ENCODE results near the gene PRKCH.
A peak's percentile ranks its signal among the peaks of the same experiment; 100 is the strongest.

Gene PRKCH

DNA sequence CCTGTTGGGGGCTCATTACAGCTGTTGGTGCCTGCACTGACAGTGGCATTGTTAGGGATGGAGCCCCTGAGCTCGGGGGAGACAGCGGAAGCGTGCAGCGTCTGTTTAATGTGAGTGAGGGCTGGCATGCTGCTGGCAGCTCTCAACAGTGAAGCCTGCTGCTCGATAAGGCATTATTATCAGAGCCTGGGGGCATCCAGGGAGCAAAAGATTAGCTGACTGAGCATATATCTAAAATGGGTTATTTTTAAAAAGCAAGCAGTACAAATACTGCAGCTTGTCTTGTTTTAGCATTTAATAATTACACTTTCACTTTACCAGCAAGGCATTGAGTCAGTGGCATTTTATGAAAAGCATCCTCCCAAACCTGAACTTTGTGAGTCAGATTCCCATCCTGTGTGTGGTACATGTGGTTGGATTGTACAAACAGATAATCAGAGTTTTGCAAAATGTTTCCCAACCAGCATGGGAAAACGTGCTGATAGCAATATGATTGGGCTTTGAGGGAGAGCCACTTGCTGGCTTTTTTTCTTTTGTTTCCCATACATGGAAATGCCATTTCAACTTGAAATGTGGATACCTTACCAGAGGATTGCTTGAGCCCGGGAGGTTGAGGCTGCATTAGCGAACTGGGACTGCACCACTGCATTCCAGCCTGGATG is 150.8 kb downstream of the PRKCH start:
- no peak for DNase-seq (ENCODE audit: low read depth in 3 of 3)

GRCh38 chr14:61472801-61473376 is 151.5 kb downstream of the PRKCH start:
- DNase-seq (ENCODE audit: low read depth in 3 of 3) = peak; percentile 40 to 80 (median 50)

DNA sequence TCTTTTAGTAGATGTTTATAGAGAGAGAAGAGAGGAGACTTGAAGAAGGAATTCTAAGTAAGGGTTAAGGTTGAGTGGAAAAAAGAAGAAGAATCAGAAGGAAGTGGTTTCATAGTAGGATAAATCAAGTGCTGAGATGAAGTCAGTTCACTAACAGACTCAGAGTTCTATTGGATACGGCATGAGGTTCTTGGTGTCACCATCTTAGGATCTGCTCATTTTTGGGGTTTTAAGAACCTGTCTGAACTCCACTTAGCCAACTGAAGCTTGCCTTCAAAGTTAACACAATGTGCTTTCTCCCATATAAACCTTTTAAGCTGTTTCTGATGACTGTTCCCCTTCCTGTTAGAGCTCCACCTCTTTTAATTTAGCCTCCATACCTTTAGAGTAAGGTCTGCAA is 152.6 kb downstream of the PRKCH start:
- DNase-seq (ENCODE audit: low read depth in 3 of 3) = no peak

DNA sequence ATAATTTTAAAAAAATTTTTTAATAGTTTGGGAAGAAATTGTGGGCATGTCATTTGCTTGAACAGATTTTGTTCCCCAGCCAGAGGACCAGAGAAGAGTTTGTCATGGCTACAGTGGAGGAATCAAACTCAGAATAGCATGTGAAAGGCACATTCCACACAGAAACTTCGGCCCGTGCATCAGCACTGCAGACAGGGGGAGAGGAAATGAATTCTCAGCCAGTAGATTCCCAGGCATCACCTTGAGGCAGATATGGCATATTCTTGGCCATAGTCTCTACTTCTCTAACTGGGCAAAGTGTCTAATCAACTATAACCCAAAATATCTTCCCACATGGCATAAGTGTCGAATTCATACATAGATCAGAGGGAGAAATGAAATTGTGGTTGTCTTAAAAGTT is 153.3 kb downstream of the PRKCH start:
- no peak for DNase-seq (ENCODE audit: low read depth in 3 of 3)

- DNase-seq (ENCODE audit: low read depth in 3 of 3) = no peak
Observed at GRCh38 chr14:61475316-61475715, 153.9 kb downstream of the PRKCH start.

DNA sequence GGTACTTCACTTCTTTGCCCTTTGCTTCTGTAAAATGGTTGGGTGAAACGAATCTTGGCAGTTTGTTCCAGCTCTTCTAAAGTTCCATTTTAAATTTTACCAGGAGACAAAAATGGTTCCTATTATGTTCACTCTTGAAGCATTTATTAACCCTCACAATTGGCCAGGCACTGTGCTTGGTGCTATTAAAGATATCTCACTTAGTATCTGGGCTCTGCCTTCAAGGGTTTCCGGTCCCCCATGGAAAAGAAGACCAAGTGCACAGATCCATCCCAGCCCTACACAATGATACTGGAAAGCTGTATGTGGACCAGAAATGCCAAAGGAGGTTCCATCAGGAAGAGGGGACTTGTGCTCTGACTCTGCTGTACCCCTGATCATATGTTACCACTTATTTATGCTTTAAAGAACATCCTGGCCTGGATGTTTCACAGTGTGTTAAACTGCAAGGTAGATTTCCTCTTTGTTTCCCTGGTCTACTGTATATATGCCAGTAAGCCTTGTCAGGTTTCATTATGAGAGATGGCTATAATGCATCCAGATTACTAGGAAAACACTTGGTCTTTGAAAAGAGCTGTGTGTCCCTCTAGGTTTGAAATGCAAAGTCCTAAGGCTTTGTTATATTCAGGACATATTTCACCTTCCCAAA is 154.8 kb downstream of the PRKCH start:
- no peak for DNase-seq (ENCODE audit: low read depth in 3 of 3)

DNA sequence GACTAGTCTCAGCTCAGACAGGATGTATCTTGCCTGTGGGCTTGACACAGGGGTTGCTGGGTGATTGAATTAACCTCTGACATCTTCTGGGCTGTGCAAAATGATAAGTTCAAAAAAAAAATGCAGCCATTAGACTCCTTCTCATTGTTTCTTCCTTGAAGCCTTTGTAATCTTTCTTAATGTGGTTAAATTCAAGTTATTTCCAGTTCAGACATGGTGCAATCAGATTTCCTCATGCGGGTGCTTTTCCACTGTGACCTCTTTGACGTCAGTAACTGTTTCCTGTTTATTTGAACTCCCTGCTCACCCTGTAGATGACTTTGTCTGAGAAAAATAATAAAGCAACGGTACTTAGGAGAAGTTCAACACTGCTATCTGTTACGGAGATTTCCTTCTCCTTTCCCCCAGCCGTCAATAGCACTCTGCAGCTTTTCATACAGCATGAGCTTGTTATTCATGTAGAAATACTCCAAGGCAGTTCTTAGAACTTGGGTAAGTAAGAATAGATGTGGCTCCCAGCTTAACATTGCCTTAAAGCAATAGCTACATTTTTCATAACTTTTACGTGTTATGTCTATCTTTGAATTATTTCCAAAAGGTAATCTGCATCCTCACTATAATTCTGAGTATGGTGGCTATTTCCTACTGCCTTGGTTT is 155.5 kb downstream of the PRKCH start:
- peak in 1 of 3 experiments; percentile 30 for DNase-seq (ENCODE audit: low read depth in 3 of 3)

DNA sequence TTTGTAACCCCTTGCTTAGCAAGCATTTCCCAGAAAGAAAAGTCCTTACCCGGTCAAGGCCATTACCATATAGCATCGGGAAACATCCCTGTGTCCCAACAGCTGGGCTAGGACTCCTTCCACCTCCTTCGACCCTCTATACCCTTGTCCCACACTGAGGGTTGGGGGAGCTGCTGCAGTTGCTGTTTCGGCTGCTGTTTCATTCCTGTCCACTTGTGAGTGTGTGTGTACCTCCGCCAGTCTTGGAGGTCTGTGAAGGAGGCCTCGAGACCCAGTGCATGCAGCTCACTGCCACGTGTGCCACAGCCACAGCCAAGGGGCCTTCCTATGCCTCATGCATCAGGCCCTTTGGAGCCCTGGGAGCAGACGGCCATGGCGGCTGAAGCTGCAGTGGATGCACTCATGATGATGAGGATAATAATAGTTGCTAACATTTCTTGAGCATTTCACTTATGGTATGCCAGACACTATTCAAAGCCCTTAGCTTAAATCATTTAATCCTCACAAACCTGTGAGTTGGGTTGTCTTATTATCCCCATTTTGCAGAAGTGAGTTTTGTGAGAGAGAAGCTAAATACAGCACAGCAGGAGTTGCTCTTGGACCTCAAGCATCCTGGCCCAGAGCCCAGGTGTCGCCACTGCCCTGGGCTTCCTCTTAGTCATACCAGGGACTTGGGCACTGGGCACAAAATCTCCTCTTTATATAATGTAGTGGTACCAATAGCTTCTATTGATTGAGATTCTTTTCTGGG is 156.5 kb downstream of the PRKCH start:
- peak in 1 of 3 experiments; percentile 31 for DNase-seq (ENCODE audit: low read depth in 3 of 3)

- peak in 1 of 3 experiments; percentile 30 for DNase-seq (ENCODE audit: low read depth in 3 of 3)
Observed at GRCh38 chr14:61478971-61479473, 157.6 kb downstream of the PRKCH start.

- no peak for DNase-seq (ENCODE audit: low read depth in 3 of 3)
Observed at GRCh38 chr14:61479746-61480502, 158.5 kb downstream of the PRKCH start.

DNA sequence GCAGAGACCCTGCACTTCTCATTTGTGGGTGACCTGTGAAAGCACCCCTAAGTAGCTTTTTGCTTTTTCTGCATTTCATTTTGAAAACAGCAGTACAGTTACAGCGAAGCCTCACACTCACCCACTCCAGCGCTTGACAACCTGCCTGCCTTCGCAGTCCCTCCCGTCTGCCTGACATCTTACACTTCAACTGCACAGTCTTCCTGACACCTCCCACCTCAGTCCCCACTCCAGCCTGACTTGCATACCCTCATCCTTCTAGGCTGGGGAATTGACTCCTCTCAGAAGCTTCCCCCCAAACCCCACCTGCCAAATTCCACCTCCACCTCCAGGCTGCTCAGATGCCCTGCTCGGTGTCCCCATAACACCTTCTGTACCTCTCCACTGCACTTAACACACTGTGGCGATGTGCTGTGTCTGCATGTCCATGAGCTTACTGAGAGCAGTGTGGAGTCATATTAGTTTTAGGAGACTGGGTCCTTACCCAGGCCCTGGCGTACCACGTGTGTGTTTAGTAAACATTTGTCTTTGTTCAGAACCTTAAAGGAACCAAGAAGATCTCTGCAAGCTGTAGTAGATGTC is 159.4 kb downstream of the PRKCH start:
- DNase-seq (ENCODE audit: low read depth in 3 of 3) = no peak

DNA sequence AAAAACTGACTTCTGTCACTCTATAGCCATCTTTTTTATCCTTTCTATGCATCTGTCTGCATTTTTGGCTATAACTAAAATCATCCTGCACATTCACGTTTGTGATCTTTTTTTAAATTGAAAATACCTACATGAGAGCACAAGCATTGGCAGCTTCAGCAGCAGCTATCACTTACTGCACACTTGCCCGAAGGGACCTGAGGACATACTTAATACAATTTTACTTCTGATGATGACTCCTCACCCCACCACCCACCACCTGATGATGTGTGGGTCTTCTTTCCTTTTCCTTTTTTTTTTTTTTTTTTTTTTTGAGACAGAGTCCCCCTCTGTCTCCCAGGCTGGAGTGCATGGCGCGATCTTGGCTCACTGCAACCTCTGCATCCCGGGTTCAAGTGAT is 160.3 kb downstream of the PRKCH start:
- DNase-seq (ENCODE audit: low read depth in 3 of 3) = no peak

DNA sequence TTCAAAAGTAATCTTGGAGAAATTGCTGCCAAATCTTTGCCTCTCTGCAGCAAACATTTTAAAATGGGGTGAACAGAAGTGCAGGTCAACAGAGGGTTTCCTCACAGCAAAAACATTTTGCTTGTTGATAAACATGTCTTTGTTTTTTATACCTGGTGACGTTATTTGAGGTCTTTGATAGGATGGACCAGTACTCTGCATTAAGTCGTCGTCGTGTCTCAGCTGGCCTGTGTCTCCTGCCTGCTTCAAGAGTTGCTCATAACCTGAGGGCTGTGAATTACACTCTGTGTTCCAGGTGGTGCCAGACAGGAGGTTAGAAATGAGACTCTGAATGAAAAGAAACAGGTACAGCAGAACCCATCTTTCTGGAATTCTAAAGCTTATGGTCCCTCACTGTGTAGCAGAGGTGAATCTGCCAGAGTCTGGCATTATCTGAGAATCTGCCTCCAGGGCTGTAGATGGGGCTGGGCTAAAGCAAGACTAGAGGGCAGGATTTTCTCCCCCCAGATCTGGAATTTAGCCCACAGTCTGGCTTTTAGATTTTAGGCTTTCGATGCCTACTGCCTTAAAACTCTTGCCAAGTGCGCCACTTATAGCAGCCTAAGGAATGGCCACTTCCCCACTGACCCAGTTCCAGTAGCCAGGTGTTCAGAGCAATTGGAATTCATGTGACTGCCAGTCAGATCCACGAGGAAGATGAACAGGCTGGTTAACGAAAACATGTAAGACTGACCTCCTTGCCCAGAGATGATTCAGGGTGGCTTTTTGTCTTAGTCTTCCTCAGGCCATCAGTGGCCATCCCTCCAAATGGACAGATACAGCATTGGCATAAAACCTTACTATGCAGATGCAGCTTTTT is 161.2 kb downstream of the PRKCH start:
- DNase-seq (ENCODE audit: low read depth in 3 of 3) = no peak

DNA sequence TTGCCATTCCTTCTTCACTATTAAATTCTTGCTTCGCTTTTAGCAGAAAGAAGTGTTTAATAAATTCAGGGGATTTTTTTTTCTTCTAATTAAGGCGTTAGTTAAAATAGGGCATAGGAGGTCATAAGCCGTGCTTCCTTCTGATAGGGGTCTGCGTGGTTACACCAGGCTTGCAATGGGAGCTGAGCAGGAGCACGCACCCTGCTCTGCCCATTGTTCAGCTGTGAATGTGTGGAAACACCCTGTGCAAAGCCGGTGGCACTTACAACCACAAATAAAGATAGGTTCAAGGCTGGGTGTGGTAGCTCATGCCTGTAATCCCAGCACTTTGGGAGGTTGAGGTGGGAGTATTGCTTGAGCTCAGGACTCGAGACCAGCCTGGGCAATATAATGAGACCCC is 162.1 kb downstream of the PRKCH start:
- no peak for DNase-seq (ENCODE audit: low read depth in 3 of 3)

- DNase-seq (ENCODE audit: low read depth in 3 of 3) = no peak
Observed at GRCh38 chr14:61484031-61484430, 162.7 kb downstream of the PRKCH start.

DNA sequence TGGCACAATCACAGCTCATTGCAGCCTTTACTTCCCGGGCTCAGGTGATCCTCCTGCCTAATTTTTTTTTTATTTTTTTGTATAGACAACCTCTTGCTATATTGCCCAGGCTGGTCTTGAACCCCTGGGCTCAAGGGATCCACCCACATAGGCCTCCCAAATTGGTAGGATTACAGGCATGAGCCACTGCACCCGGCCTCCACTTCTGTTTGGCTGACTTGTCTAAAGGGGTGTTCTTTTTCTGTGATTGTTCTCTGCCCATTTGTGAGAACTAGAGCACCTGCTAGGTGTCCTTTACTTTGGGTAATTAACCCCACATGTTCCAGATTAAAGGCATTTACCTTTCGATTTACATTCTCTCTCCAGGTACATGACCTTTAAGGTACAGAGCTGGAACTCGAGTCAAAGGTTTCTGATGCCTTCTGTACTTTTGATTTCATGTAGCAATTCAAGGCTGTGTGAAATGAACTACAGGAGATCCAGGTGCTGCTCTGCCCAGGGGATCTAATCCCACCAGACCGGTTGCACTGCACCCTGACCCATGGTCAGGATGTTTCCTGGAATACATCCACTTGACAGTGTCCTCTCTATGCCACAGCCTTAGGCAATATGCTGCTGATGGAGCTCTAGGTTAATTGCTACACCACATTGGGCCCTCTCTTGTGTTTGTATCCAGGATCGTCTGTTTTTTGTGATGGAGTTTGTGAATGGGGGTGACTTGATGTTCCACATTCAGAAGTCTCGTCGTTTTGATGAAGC is 163.6 kb downstream of the PRKCH start:
- DNase-seq (ENCODE audit: low read depth in 3 of 3) = no peak

GRCh38 chr14:61485661-61486060 is 164.3 kb downstream of the PRKCH start:
- no peak for DNase-seq (ENCODE audit: low read depth in 3 of 3)

GRCh38 chr14:61486930-61487495 is 165.6 kb downstream of the PRKCH start:
- DNase-seq (ENCODE audit: low read depth in 3 of 3) = no peak
